ENCODE data around the gene AK5.

DNA sequence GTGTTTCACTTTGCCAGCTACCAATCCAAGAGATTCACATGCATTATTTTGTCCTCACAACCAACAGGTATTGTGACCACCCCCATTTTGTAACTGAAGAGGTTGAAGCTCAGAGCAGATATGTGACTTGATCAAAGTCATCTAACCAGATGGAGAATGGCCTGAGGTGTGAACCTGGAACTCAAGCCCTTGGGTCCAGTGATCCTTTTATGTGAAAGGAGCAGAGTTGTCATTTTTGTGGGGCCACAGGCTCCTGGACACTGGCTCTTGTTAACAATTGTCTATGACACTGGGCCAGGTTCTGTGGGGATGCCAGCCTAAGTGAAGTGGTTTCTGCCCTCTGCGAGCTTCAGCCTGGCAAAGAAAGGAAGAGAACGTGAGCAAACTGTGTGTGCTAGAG, 228.1 kb downstream of the AK5 start:
- no peak for TF ChIP-seq SIN3A (IDR thresholded peaks at IDR 0.05; ENCODE audit: borderline replicate concordance, insufficient read depth, low read length)
- TF ChIP-seq POLR2AphosphoS5 (IDR thresholded peaks at IDR 0.05; ENCODE audit: low read depth, low read length) = no peak
